Gastrocnemius medialis (tissue), 4 donors: Measurements from ENCODE around the gene TYRO3.

Experiments used
- CTCF ChIP-seq, 5 experiments: fragments of 450-650 bp in 3 of 5; fragments of 200-600 bp in 2 of 5; sonication (generic) in 2 of 5; IDR thresholded peaks in 4 of 5; conservative IDR thresholded peaks in 1 of 5; 1 replicate in 4 of 5; 2 replicates in 1 of 5; pipeline ENCODE4 v1.5.1; 2016 to 2019; ENCODE audit warnings: antibody characterized with exemption in 5 of 5, mild to moderate bottlenecking in 3 of 5, moderate library complexity in 3 of 5
- POLR2A ChIP-seq, 2 donors: fragments of 450-650 bp; IDR thresholded peaks; one replicate each; pipeline ENCODE4 v1.6.1; 2017; ENCODE audit warnings: antibody characterized with exemption in 2 of 2, mild to moderate bottlenecking in 2 of 2, moderate library complexity in 2 of 2

GRCh38 chr15:41578736-41579383, 19.8 kb downstream of the TYRO3 start:
- TF ChIP-seq CTCF (IDR thresholded peaks at IDR 0.05 in 4 of 5, conservative IDR thresholded peaks at IDR 0.05 in 1 of 5) = no peak
- no peak for TF ChIP-seq POLR2A (IDR thresholded peaks at IDR 0.05)
